ENCODE measurements around the gene PER1.
A peak's percentile ranks its signal among the peaks of the same experiment; 100 is the strongest.

GRCh38 chr17:8162233-8162996 lies 10.2 kb upstream of the PER1 start, which contains the start of gene VAMP2:
- TF ChIP-seq POLR2A (IDR thresholded peaks at IDR 0.05), result peak; percentile 90 to 91
- peak in 3 of 5 experiments; percentile 25 to 50 (median 35) for TF ChIP-seq CTCF (IDR thresholded peaks at IDR 0.05 in 4 of 5, conservative IDR thresholded peaks at IDR 0.05 in 1 of 5)

Data from gastrocnemius medialis (tissue), 4 donors.